Airway epithelial cell (primary cell): ENCODE results near the gene MAGEA2. TPM values are rescaled to one million over a fixed set of nuclear protein-coding genes. Genes with fewer than 3 reads are reported as not detected.

Experiments used
- total RNA-seq: library from RNA; depleted of rRNA; stranded (reverse); fragments of >200 nt; gene quantifications from 2 replicates; pipeline ENCODE4 v1.2.3, GENCODE V29; 2015

MAGEA2 gene, protein sequence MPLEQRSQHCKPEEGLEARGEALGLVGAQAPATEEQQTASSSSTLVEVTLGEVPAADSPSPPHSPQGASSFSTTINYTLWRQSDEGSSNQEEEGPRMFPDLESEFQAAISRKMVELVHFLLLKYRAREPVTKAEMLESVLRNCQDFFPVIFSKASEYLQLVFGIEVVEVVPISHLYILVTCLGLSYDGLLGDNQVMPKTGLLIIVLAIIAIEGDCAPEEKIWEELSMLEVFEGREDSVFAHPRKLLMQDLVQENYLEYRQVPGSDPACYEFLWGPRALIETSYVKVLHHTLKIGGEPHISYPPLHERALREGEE
- total RNA-seq, result not detected in 2 replicates

DNA sequence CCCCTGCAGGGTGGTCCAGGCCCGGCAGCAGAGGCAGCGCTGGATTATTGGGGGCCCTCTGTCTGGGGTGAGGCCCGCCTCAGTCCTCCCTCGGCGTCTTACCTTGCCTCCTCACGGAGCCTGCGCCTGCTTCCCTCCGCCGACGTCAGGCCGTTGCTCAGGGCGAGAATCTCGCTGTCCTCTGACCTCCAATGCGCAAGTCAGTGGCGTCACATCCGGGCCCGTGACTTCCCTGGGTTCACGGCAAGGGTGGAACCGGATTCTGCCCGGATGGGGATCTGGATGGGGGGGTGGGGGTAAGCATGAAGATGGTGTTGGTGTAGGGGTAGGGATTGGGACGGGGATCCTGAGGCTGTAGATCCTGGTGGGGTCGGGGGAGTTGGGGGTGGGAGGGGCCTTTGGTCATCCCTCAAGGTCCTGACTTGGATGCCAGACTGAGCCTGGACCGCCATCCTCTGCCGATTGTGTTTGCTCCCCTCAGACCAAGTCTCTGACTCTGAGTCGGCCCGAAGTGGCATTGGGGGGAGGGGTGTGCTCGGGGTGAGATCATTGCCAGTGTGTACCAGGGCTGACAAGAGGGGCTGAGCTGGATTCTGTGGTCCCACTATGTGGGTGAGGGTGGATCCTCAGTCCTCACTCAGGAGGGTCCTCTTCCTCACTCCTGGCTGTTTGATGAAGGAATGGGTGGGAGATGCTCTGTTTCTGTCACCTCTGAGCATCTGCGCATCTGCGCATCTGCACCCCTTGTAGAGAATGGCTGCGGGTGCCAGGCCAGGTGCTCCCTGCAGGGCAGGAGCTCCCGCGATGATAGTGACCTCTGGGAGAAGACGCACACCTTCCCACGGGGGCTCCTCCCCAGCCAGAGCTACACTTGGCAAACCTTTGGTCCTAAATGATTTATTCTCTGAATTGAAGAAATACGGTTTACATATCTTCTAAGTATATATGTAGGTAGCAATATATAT is at the start of gene MAGEA2:
Gene MAGEA2 (minus strand): TSS at position 157 of the 965 bp plus-strand sequence. CDS start 2,479 bp downstream, outside the sequence.

GRCh38 chrX:152769549-152770289 is 16.1 kb upstream of the MAGEA2 start, which contains the start of gene MAGEA6:
MAGEA6 (minus strand) TSS chrX:152769689; CDS start chrX:152767650, 2,039 bp downstream.

DNA sequence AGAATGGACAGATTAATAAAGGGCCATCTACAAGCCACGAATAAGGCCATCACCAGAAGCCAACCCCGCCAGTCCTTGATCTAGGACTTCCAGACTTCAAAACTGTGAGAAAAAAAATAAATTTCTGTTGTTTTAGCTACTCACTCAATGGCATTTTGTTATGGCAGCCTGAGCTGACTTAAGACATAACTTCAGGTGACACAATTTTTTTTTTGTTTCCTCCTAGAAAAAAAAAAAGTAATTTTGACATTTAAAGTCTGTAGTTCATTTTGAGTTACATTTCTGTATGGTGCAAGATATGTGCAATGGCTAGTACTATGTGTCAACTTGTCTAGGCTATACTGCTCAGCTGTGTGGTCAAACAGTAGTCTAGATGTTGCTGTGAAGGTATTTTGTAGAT is 5.3 kb upstream of the MAGEA2 start, which contains the start of gene CSAG3:
Gene CSAG3 (plus strand): TSS at position 301 of the 400 bp plus-strand sequence.

DNA sequence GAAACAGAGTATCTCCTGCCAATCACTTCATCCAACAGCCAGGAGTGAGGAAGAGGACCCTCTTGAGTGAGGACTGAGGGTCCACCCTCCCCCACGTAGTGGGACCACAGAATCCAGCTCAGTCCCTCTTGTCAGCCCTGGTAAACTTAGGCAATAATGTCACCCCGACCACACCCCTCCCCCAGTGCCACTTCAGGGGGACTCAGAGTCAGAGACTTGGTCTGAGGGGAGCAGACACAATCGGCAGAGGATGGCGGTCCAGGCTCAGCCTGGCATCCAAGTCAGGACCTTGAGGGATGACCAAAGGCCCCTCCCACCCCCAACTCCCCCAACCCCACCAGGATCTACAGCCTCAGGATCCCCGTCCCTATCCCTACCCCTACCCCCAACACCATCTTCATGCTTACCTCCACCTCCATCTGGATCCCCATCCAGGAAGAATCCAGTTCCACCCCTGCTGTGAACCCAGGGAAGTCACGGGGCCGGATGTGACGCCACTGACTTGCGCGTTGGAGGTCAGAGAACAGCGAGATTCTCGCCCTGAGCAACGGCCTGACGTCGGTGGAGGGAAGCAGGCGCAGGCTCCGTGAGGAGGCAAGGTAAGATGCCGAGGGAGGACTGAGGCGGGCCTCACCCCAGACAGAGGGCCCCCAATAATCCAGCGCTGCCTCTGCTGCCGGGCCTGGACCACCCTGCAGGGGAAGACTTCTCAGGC is 20.2 kb downstream of the MAGEA2 start, which contains the start of the genes CSAG1 and MAGEA12:
Gene CSAG1 (minus strand): TSS at position 461 of the 715 bp plus-strand sequence. CDS start 1,261 bp downstream, outside the sequence.
Gene MAGEA12 (plus strand): TSS at position 497 of the 715 bp plus-strand sequence. CDS start 2,405 bp downstream, outside the sequence.

DNA sequence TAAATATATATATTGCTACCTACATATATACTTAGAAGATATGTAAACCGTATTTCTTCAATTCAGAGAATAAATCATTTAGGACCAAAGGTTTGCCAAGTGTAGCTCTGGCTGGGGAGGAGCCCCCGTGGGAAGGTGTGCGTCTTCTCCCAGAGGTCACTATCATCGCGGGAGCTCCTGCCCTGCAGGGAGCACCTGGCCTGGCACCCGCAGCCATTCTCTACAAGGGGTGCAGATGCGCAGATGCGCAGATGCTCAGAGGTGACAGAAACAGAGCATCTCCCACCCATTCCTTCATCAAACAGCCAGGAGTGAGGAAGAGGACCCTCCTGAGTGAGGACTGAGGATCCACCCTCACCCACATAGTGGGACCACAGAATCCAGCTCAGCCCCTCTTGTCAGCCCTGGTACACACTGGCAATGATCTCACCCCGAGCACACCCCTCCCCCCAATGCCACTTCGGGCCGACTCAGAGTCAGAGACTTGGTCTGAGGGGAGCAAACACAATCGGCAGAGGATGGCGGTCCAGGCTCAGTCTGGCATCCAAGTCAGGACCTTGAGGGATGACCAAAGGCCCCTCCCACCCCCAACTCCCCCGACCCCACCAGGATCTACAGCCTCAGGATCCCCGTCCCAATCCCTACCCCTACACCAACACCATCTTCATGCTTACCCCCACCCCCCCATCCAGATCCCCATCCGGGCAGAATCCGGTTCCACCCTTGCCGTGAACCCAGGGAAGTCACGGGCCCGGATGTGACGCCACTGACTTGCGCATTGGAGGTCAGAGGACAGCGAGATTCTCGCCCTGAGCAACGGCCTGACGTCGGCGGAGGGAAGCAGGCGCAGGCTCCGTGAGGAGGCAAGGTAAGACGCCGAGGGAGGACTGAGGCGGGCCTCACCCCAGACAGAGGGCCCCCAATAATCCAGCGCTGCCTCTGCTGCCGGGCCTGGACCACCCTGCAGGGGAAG is 39.5 kb downstream of the MAGEA2 start, which contains the start of gene MAGEA2B:
Gene MAGEA2B (plus strand): TSS at position 814 of the 973 bp plus-strand sequence. CDS start 2,479 bp downstream, outside the sequence.

GRCh38 chrX:152709173-152709572 is 44.5 kb downstream of the MAGEA2 start, which contains the start of gene CSAG2:
CSAG2 (minus strand) TSS chrX:152709273; CDS start chrX:152709112, 161 bp downstream.

Other genes with a start within 250 kb of the MAGEA2 start
- under 0.01 TPM in 2 replicates for gene GABRQ, start 115.9 kb downstream of the MAGEA2 start, total RNA-seq
- gene MAGEA3, start 55.0 kb downstream of the MAGEA2 start, total RNA-seq, result not detected in 2 replicates
- not detected in 2 replicates for gene CSAG2, start 44.6 kb downstream of the MAGEA2 start, total RNA-seq
- gene MAGEA2B, start 39.2 kb downstream of the MAGEA2 start, total RNA-seq, result not detected in 2 replicates
- gene CSAG1, start 20.1 kb downstream of the MAGEA2 start, total RNA-seq, result not detected in 2 replicates
- not detected in 2 replicates for gene MAGEA12, start 20.1 kb downstream of the MAGEA2 start, total RNA-seq
- not detected in 2 replicates for gene CSAG3, start 5.4 kb upstream of the MAGEA2 start, total RNA-seq
- gene MAGEA6, start 15.8 kb upstream of the MAGEA2 start, total RNA-seq, result not detected in 2 replicates
- 40.4 and 55.6 TPM in 2 replicates for gene CETN2, start 76.9 kb upstream of the MAGEA2 start, total RNA-seq
- 45.0 and 52.3 TPM in 2 replicates for gene NSDHL, start 77.2 kb upstream of the MAGEA2 start, total RNA-seq
- 121 and 163 TPM in 2 replicates for gene ZNF185, start 144.2 kb upstream of the MAGEA2 start, total RNA-seq
- not detected in 2 replicates for gene PNMA5, start 240.3 kb upstream of the MAGEA2 start, total RNA-seq